Panc1 (cell line): Measurements from ENCODE around the gene NUSAP1. TPM values are rescaled to one million over a fixed set of nuclear protein-coding genes. Genes with fewer than 3 reads are reported as not detected.
"Not testable (repeated sequence)": the region's sequence is repeated elsewhere in the genome, so short reads cannot be mapped to it uniquely, and the experiment has no call there.

Source experiments
- ATAC-seq: fragments of 200-7000 bp; cut with Tn5 transposase; 2 replicates; pipeline ENCODE4 v1.9.1; 2020; ENCODE audit warnings: mild to moderate bottlenecking, moderate library complexity
- BruUV-seq: library from RNA; stranded (reverse); fragments of 400-500 nt; replicated peaks from 2 replicates; lab custom pipeline; 2021; lab: Mats Ljungman, UMichigan
- CTCF ChIA-PET: fragments of 300-600 bp; sonication (Branson Sonifier 250); formaldehyde crosslinking; loops from one replicate; lab custom pipeline; 2022; ENCODE audit warnings: antibody characterized with exemption; lab: Charles Lee
- POLR2A ChIA-PET: fragments of 300-600 bp; sonication (Branson Sonifier 250); formaldehyde crosslinking; loops from one replicate; lab custom pipeline; 2022; ENCODE audit warnings: antibody characterized with exemption; lab: Charles Lee
- DNase-seq: peaks from one replicate; pipeline ENCODE4 v3.0.0-alpha.2; 2010; ENCODE audit warnings: low read depth, low spot score
- H3K27ac ChIP-seq: 2 replicates; pipeline ENCODE4 v1.5.1; 2011; ENCODE audit warnings: mild to moderate bottlenecking, low read length, inconsistent platforms
- H3K27me3 ChIP-seq: fragments of 200-500 bp; sonication (Bioruptor generic); 2 replicates; pipeline ENCODE4 v1.6.0; 2014; ENCODE audit warnings: low read length, inconsistent platforms; ENCODE audit not compliant: control insufficient read depth, insufficient read depth
- H3K36me3 ChIP-seq: fragments of 200-500 bp; sonication (Bioruptor generic); 2 replicates; pipeline ENCODE4 v1.5.1; 2014; ENCODE audit warnings: inconsistent platforms, mild to moderate bottlenecking, low read length, moderate library complexity; ENCODE audit not compliant: control insufficient read depth, insufficient read depth
- H3K4me1 ChIP-seq: 2 replicates; pipeline ENCODE4 v1.5.1; 2011; ENCODE audit warnings: inconsistent platforms, mild to moderate bottlenecking, low read length, moderate library complexity; ENCODE audit not compliant: control insufficient read depth, insufficient read depth
- H3K4me3 ChIP-seq, 2 experiments: 2 replicates each; pipeline ENCODE4 v1.5.1; 2011 to 2012; ENCODE audit warnings: low read depth in 2 of 2, low read length in 2 of 2, mild to moderate bottlenecking in 2 of 2, inconsistent platforms in 1 of 2, moderate library complexity in 1 of 2
- H3K9me3 ChIP-seq: fragments of 200-500 bp; sonication (Bioruptor generic); 2 replicates; pipeline ENCODE4 v1.5.1; 2014; ENCODE audit warnings: low read depth, mild to moderate bottlenecking, inconsistent platforms, low read length, moderate library complexity; ENCODE audit not compliant: control insufficient read depth, insufficient read depth
- CTCF ChIP-seq: fragments of 450-650 bp; IDR thresholded peaks from 2 replicates; pipeline ENCODE4 v1.5.1; 2017; ENCODE audit warnings: mild to moderate bottlenecking
- POLR2AphosphoS5 ChIP-seq: IDR thresholded peaks from 2 replicates; pipeline ENCODE4 v1.6.1; 2012; ENCODE audit warnings: mild to moderate bottlenecking, low read depth, low read length, moderate library complexity
- REST ChIP-seq, 2 experiments: IDR thresholded peaks; 2 replicates each; pipeline ENCODE4 v1.6.1; 2011 to 2012; ENCODE audit warnings: low read depth in 2 of 2, control low read depth in 1 of 2, low read length in 1 of 2, mild to moderate bottlenecking in 1 of 2, moderate library complexity in 1 of 2; ENCODE audit not compliant: insufficient read depth in 1 of 2
- SIN3A ChIP-seq: IDR thresholded peaks from 2 replicates; pipeline ENCODE4 v1.6.1; 2012; ENCODE audit warnings: low read depth, mild to moderate bottlenecking, low read length, moderate library complexity, borderline replicate concordance; ENCODE audit not compliant: insufficient read depth
- TCF7L2 ChIP-seq: IDR thresholded peaks from 2 replicates; pipeline ENCODE4 v1.6.1; 2011; ENCODE audit warnings: mild to moderate bottlenecking, low read depth, low read length, inconsistent platforms
- in situ Hi-C: cut with HindIII; loops from 2 replicates; pipeline ENCODE4 v1.10.0; 2016; ENCODE audit warnings: low sequenced_read_pairs, low pct_unique_long_range_greater_than_20kb
- intact Hi-C: fragments of 100-400 bp; cut with micrococcal nuclease; formaldehyde crosslinking; loops from one replicate; pipeline ENCODE4 v1.10.0; 2022; ENCODE audit not compliant: unreplicated experiment
- total RNA-seq: library from RNA; stranded (reverse); gene quantifications from one replicate; pipeline ENCODE4 v1.2.1, GENCODE V29; 2021; ENCODE audit not compliant: unreplicated experiment

Gene NUSAP1
- total RNA-seq, 1 experiment from 2014 or later, result 127 TPM

- TF ChIP-seq REST (IDR thresholded peaks at IDR 0.05; ENCODE audit: insufficient read depth in 1 of 2, low read depth in 2 of 2, low read length in 1 of 2), result no peak
- no peak for TF ChIP-seq TCF7L2
- no peak for TF ChIP-seq CTCF
- TF ChIP-seq SIN3A, result no peak
- TF ChIP-seq POLR2AphosphoS5, result no peak
- no peak for ATAC-seq
- Histone ChIP-seq H3K27me3 (no peaks in the 10 kb centered on the region), H3K4me3 (no peak overlapping the region), H3K9me3 (no peaks in the 10 kb centered on the region), H3K27ac (no peak overlapping the region), H3K36me3 (peaks cover 4% of the 10 kb centered on the region; the same call in 1 of the 2 replicates), H3K4me1 (no peaks in the 10 kb centered on the region)
- DNase-seq, result no peak
- in situ Hi-C loops, result no loop called here
- ChIA-PET CTCF (interaction anchor here (0.6 kb wide), 2 partner anchors 29 to 67 kb away, joined by 5 to 6 read pairs; no protein-coding TSS in a partner anchor), POLR2A (no interaction called here)
- intact Hi-C loops, result no loop called here
- BruUV-seq, result no TSS peak
These were observed 25.0 kb upstream of the NUSAP1 start for GRCh38 chr15:41307679-41308078.

GRCh38 chr15:41309226-41309905 is 23.3 kb upstream of the NUSAP1 start:
- no TSS peak for BruUV-seq
- Histone ChIP-seq H3K27me3 (no peaks in the 10 kb centered on the region), H3K4me3 (no peak overlapping the region), H3K9me3 (no peaks in the 10 kb centered on the region), H3K36me3 (peaks cover 8% of the 10 kb centered on the region; the same call in 1 of the 2 replicates), H3K27ac (no peak overlapping the region), H3K4me1 (no peaks in the 10 kb centered on the region)
- TF ChIP-seq TCF7L2 (no peak), SIN3A (no peak), REST (IDR thresholded peaks at IDR 0.05; ENCODE audit: insufficient read depth in 1 of 2, low read depth in 2 of 2, low read length in 1 of 2) (no peak), CTCF (no peak), POLR2AphosphoS5 (no peak)
- no peak for DNase-seq
- ChIA-PET POLR2A (no interaction called here), CTCF (no interaction called here)
- ATAC-seq, result no peak
- intact Hi-C loops, result no loop called here
- in situ Hi-C loops, result no loop called here

GRCh38 chr15:41320805-41321330 is 11.8 kb upstream of the NUSAP1 start:
- ATAC-seq, DNase-seq, in situ Hi-C loops, H3K27ac ChIP-seq, intact Hi-C loops, H3K4me1 ChIP-seq, CTCF ChIA-PET, H3K27me3 ChIP-seq, H3K36me3 ChIP-seq, BruUV-seq, H3K9me3 ChIP-seq, H3K4me3 ChIP-seq, POLR2A ChIA-PET: not testable (repeated sequence)
